Non-pigmented ciliary epithelial cell (primary cell): Measurements from ENCODE around the gene TNFRSF6B.
"Not testable (repeated sequence)": the region's sequence is repeated elsewhere in the genome, so short reads cannot be mapped to it uniquely, and the experiment has no call there.

Experiments used
- DNase-seq: peaks from one replicate; pipeline ENCODE4 v3.0.0-alpha.2; 2010; ENCODE audit warnings: low read depth

Gene TNFRSF6B

GRCh38 chr20:63708301-63709148 is 12.1 kb downstream of the TNFRSF6B start:
- DNase-seq, result no peak

DNA sequence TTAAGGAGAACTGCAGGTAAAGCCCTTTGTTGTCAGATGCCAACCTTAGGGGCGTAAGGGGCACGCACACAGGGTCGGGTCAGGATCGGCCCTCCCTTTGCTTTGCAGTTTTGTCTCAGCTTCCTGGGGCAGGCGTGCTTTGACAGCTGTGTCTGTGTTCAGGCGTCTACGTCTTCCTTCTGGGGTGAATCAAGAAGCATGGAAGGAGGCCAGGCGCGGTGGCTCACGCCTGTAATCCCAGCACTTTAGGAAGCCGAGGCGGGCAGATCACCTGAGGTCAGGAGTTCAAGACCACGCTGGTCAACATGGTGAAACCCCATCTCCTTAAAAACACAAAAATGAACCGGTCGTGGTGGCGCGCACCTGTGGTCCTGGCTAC is 12.7 kb downstream of the TNFRSF6B start:
- no peak for DNase-seq

- no peak for DNase-seq
Observed at GRCh38 chr20:63711085-63711645, 14.7 kb downstream of the TNFRSF6B start.

GRCh38 chr20:63712191-63712590 is 15.7 kb downstream of the TNFRSF6B start:
- DNase-seq, result no peak

- no peak for DNase-seq
Observed at GRCh38 chr20:63714858-63715257, 18.4 kb downstream of the TNFRSF6B start.

DNA sequence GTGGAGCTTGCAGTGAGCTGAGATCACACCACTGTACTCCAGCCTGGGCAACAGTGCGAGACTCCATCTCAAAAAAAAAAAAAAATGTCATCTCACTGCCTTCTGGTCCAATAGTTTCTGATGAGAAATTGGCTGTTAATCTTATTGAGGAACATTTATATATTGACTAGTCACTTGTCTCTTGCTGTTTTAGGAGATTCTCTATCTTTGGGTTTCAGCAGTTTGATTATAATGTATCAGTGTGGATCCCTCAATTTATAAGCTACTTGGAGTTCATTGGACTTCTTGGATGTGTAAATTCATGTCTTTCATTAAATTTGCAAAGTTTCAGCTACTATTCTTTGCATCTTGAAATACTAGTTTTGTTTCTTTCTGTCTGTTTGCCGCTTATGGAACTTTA is 22.5 kb downstream of the TNFRSF6B start:
- no peak for DNase-seq

- DNase-seq, result not testable (repeated sequence)
Observed at GRCh38 chr20:63722967-63723622, 26.6 kb downstream of the TNFRSF6B start.

- not testable (repeated sequence) for DNase-seq
Observed at GRCh38 chr20:63730189-63730733, 33.8 kb downstream of the TNFRSF6B start.

- no peak for DNase-seq
Observed at GRCh38 chr20:63731410-63731809, 35.0 kb downstream of the TNFRSF6B start.

GRCh38 chr20:63732118-63733095 is 36.0 kb downstream of the TNFRSF6B start:
- no peak for DNase-seq

DNA sequence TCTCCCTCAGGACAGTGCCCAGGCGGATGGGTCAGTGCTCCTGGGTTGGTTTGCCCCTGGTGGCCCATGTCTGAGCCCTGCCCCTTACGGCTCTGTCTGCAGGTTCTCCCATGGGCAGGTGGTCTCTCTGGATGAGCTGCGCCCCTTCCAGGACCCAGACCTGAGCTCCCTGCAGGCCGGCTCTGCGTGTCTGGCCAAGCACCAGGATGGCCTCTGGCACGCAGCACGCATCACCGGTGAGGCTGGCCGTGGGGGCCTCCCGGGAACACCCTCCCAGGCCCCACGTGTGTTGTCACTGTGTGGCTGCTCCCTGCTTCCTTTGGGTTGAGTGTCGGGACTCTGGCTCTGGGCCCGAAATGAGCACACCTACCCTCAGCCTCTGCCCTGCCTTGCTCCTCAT is 36.7 kb downstream of the TNFRSF6B start:
- DNase-seq, result no peak

GRCh38 chr20:63733579-63734081 is 37.2 kb downstream of the TNFRSF6B start:
- no peak for DNase-seq

DNA sequence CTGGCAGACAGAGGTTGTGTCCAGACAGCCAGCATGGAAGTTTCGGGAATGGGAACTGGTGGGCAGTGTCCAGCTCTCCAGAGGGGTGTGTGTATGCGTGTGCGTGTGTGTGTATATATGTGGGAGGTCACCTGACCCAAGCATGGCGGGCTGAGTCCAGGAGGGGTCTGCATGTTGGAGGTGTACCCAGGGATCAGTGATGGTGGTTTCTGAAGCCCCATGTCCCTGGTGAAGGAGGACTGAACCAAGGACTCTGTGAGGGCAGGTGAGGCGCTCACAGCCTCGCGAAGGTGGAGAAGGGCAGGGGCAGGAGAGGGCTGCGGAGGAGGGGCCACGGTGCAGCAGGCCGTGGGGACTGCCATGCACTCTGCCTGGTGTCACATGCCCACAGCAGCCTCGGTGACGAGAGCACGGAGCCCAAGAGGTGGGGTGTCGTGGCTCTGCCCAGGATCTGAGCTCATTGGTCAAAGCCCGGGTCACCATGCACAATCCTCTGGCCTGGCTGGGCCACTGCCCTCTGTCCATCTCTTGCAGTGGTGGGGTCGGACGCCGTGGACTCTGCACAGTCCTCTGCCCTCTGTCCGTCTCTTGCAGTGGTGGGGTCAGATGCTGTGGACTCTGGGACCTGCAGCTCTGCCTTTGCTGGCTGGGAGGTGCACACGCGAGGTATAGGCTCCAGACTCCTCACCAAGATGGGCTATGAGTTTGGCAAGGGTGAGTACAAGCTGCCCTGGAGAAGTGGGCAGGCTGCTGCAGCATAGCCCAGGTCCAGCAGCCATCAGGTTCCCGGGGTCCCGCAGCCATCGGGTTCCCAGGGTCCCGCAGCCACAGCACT is 37.9 kb downstream of the TNFRSF6B start:
- DNase-seq, result no peak

- DNase-seq, result no peak
Observed at GRCh38 chr20:63734946-63735858, 38.8 kb downstream of the TNFRSF6B start.

GRCh38 chr20:63735859-63736718 is 39.6 kb downstream of the TNFRSF6B start, which contains the start of gene LIME1:
TSS of gene LIME1 (plus strand) at chr20:63736664. CDS start at chr20:63737550, 886 bp downstream.
- no peak for DNase-seq

- DNase-seq, result no peak
Observed at GRCh38 chr20:63736893-63737694, 40.6 kb downstream of the TNFRSF6B start.

GRCh38 chr20:63737695-63737944 is 41.2 kb downstream of the TNFRSF6B start:
- DNase-seq, result no peak
